SK-N-SH (cell line): ENCODE results near the gene TEKTIP1.

ENCODE experiments used
- CTCF ChIP-seq: fragments of 200-600 bp; sonication (generic); IDR thresholded peaks from 2 replicates; pipeline ENCODE4 v1.6.1; 2017; ENCODE audit warnings: antibody characterized with exemption, mild to moderate bottlenecking, moderate library complexity
- EP300 ChIP-seq, 2 experiments: IDR thresholded peaks; 2 replicates each; pipeline versions ENCODE4 v1.4.0 to v1.6.1; 2012; ENCODE audit warnings: borderline replicate concordance in 1 of 2, low read depth in 1 of 2, low read length in 1 of 2
- EZH2phosphoT487 ChIP-seq: fragments of 200-600 bp; sonication (generic); IDR thresholded peaks from 2 replicates; pipeline ENCODE4 v1.6.1; 2017; ENCODE audit warnings: low read depth, mixed run types, mild to moderate bottlenecking, antibody characterized with exemption, moderate library complexity, borderline replicate concordance
- MXI1 ChIP-seq: IDR thresholded peaks from 2 replicates; pipeline ENCODE4 v1.6.1; 2012; ENCODE audit warnings: mild to moderate bottlenecking, low read depth, low read length, improper control_type of control experiment
- NFIC ChIP-seq: IDR thresholded peaks from 2 replicates; pipeline ENCODE4 v1.4.0; 2012; ENCODE audit warnings: borderline replicate concordance
- RCOR1 ChIP-seq: fragments of 150-350 bp; IDR thresholded peaks from 2 replicates; pipeline ENCODE4 v1.6.1; 2017; ENCODE audit warnings: antibody characterized with exemption, low read length
- REST ChIP-seq: IDR thresholded peaks from 2 replicates; pipeline ENCODE4 v1.6.1; 2012; ENCODE audit warnings: mild to moderate bottlenecking, low read depth, low read length, moderate library complexity
- SIN3A ChIP-seq: IDR thresholded peaks from 2 replicates; pipeline ENCODE4 v1.6.1; 2012; ENCODE audit warnings: low read depth, mild to moderate bottlenecking, low read length, moderate library complexity, borderline replicate concordance
- SMC3 ChIP-seq: IDR thresholded peaks from 2 replicates; pipeline ENCODE4 v1.6.1; 2012; ENCODE audit warnings: low read depth, low read length, improper control_type of control experiment
- TAF1 ChIP-seq: IDR thresholded peaks from 2 replicates; pipeline ENCODE4 v1.6.1; 2012; ENCODE audit warnings: low read depth, mild to moderate bottlenecking, low read length, moderate library complexity, borderline replicate concordance
- TF ChIP-seq, protein P1 (sequence below): fragments of 150-350 bp; IDR thresholded peaks from 2 replicates; pipeline ENCODE4 v1.6.1; 2017; ENCODE audit warnings: antibody characterized with exemption, low read length, low read depth, borderline replicate concordance

- TF ChIP-seq CTCF (no peak), EP300 (IDR thresholded peaks at IDR 0.05; ENCODE audit: borderline replicate concordance in 1 of 2, low read depth in 1 of 2, low read length in 1 of 2) (no peak), EZH2phosphoT487 (no peak), REST (no peak), RCOR1 (no peak), TAF1 (no peak), SIN3A (no peak), MXI1 (no peak), SMC3 (no peak), NFIC (no peak)
- TF ChIP-seq, protein P1, sequence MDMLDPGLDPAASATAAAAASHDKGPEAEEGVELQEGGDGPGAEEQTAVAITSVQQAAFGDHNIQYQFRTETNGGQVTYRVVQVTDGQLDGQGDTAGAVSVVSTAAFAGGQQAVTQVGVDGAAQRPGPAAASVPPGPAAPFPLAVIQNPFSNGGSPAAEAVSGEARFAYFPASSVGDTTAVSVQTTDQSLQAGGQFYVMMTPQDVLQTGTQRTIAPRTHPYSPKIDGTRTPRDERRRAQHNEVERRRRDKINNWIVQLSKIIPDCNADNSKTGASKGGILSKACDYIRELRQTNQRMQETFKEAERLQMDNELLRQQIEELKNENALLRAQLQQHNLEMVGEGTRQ: no peak
Observed at GRCh38 chr19:3534375-3535234, 4.4 kb upstream of the TEKTIP1 start.
